CD14-positive monocyte (primary cell): ENCODE data around the gene C1QBP. TPM values are rescaled to one million over a fixed set of nuclear protein-coding genes. Genes with fewer than 3 reads are reported as not detected.
A peak's percentile ranks its signal among the peaks of the same experiment; 100 is the strongest.

Source experiments
- DNase-seq, 3 donors: peaks; one replicate each; pipeline ENCODE4 v3.0.0-alpha.2; 2011 to 2022
- H2AFZ ChIP-seq: 2 replicates; pipeline ENCODE4 v1.6.0; 2012; ENCODE audit warnings: mild to moderate bottlenecking, low read depth, low read length, inconsistent platforms; ENCODE audit not compliant: insufficient read depth, poor library complexity, severe bottlenecking
- H3K27ac ChIP-seq, 2 donors: 1 replicate in 1 of 2; 2 replicates in 1 of 2; pipeline ENCODE4 v1.5.1; 2012 to 2013; ENCODE audit warnings: low read length in 2 of 2, control low read depth in 1 of 2, inconsistent platforms in 1 of 2, low read depth in 1 of 2, mild to moderate bottlenecking in 1 of 2
- H3K27me3 ChIP-seq, 2 donors: one replicate each; pipeline versions ENCODE4 v1.6.0 to v1.6.1; 2011 to 2013; ENCODE audit warnings: low read length in 2 of 2; ENCODE audit not compliant: control insufficient read depth in 2 of 2, insufficient read depth in 2 of 2
- H3K36me3 ChIP-seq, 2 donors: replicated peaks in 1 of 2; 1 replicate in 1 of 2; 2 replicates in 1 of 2; pipeline versions ENCODE4 v1.5.1 to v1.6.1; 2012 to 2013; ENCODE audit warnings: low read length in 2 of 2, control low read depth in 1 of 2, inconsistent platforms in 1 of 2, mild to moderate bottlenecking in 1 of 2; ENCODE audit not compliant: insufficient read depth in 2 of 2, control insufficient read depth in 1 of 2
- H3K4me1 ChIP-seq, 2 donors: 1 replicate in 1 of 2; 2 replicates in 1 of 2; pipeline versions ENCODE4 v1.5.1 to v1.6.1; 2012 to 2013; ENCODE audit warnings: low read length in 2 of 2, control low read depth in 1 of 2, inconsistent platforms in 1 of 2, mild to moderate bottlenecking in 1 of 2, moderate library complexity in 1 of 2; ENCODE audit not compliant: insufficient read depth in 2 of 2, control insufficient read depth in 1 of 2
- H3K4me2 ChIP-seq: replicated peaks from 2 replicates; pipeline ENCODE3; 2012; ENCODE audit warnings: low read length, moderate library complexity, mild to moderate bottlenecking; ENCODE audit not compliant: poor library complexity, severe bottlenecking; ENCODE audit errors: extremely low read depth
- H3K4me3 ChIP-seq, 3 experiments: fragments of 200-600 bp in 1 of 3; sonication (generic) in 1 of 3; replicated peaks in 1 of 3; 1 replicate in 2 of 3; 2 replicates in 1 of 3; pipeline ENCODE4 v1.5.1; 2011 to 2013; ENCODE audit warnings: low read length in 3 of 3, mild to moderate bottlenecking in 3 of 3, control low read depth in 2 of 3, low read depth in 2 of 3, inconsistent platforms in 1 of 3, moderate library complexity in 1 of 3
- H3K79me2 ChIP-seq: 2 replicates; pipeline ENCODE4 v1.6.0; 2012; ENCODE audit warnings: mild to moderate bottlenecking, control low read depth, inconsistent platforms, low read length, moderate library complexity; ENCODE audit not compliant: insufficient read depth
- H3K9ac ChIP-seq: 2 replicates; pipeline ENCODE4 v1.6.0; 2017; ENCODE audit warnings: low read length, mild to moderate bottlenecking; ENCODE audit not compliant: insufficient read depth, poor library complexity, severe bottlenecking
- H3K9me3 ChIP-seq, 2 donors: replicated peaks in 1 of 2; 1 replicate in 1 of 2; 2 replicates in 1 of 2; pipeline versions ENCODE4 v1.5.1 to v1.6.1; 2012 to 2013; ENCODE audit warnings: low read length in 2 of 2, control low read depth in 1 of 2; ENCODE audit not compliant: control insufficient read depth in 1 of 2, insufficient read depth in 1 of 2
- H4K20me1 ChIP-seq: 2 replicates; pipeline ENCODE4 v1.6.0; 2012; ENCODE audit warnings: mild to moderate bottlenecking, low read length, control low read depth, moderate library complexity; ENCODE audit not compliant: insufficient read depth
- H3K27ac Mint-ChIP-seq, 7 donors: one replicate each; pipeline ENCODE4 v1.8.0; 2020; ENCODE audit warnings: mild to moderate bottlenecking in 7 of 7, mixed read lengths in 7 of 7, moderate library complexity in 6 of 7, inconsistent platforms in 2 of 7
- H3K27me3 Mint-ChIP-seq, 3 donors: one replicate each; pipeline ENCODE4 v1.8.0; 2021 to 2022; ENCODE audit warnings: low read depth in 3 of 3, mild to moderate bottlenecking in 3 of 3, mixed read lengths in 3 of 3, moderate library complexity in 3 of 3, inconsistent platforms in 1 of 3
- H3K36me3 Mint-ChIP-seq, 2 donors: one replicate each; pipeline ENCODE4 v1.8.0; 2020; ENCODE audit warnings: mixed read lengths in 2 of 2, inconsistent platforms in 1 of 2, mild to moderate bottlenecking in 1 of 2
- H3K4me1 Mint-ChIP-seq: one replicate; pipeline ENCODE4 v1.8.0; 2020; ENCODE audit warnings: mild to moderate bottlenecking, mixed read lengths
- H3K4me3 Mint-ChIP-seq, 2 donors: one replicate each; pipeline ENCODE4 v1.8.0; 2020; ENCODE audit warnings: mild to moderate bottlenecking in 2 of 2, mixed read lengths in 2 of 2, moderate library complexity in 1 of 2
- H3K9me3 Mint-ChIP-seq, 7 donors: one replicate each; pipeline ENCODE4 v1.8.0; 2020 to 2022; ENCODE audit warnings: mixed read lengths in 7 of 7, mild to moderate bottlenecking in 6 of 7, moderate library complexity in 6 of 7, inconsistent platforms in 2 of 7
- CTCF ChIP-seq: fragments of 200-600 bp; IDR thresholded peaks from one replicate; pipeline ENCODE4 v1.8.0; 2022; ENCODE audit warnings: antibody characterized with exemption, mild to moderate bottlenecking
- WGBS: methylation state at CpG from one replicate; pipeline ENCODE4 v1.1.5; 2013; ENCODE audit warnings: missing lambda C conversion rate; ENCODE audit not compliant: insufficient coverage; 5-methylcytosine and 5-hydroxymethylcytosine counted together
- intact Hi-C, 2 donors: fragments of 100-400 bp; cut with micrococcal nuclease; formaldehyde crosslinking; loops; one replicate each; pipeline versions ENCODE4 v1.15.0 to v1.15.1; 2023
- polyA plus RNA-seq, 3 donors: library from polyadenylated mRNA; depleted of rRNA in 1 of 3; unstranded in 2 of 3; stranded (reverse) in 1 of 3; fragments of 300-500 nt in 2 of 3; fragments of >200 nt in 1 of 3; fragmentation: Illumina TruSeq in 2 of 3; gene quantifications; 1 replicate in 2 of 3; 2 replicates in 1 of 3; pipeline ENCODE4 v1.2.3, GENCODE V29; 2012 to 2021

The C1QBP gene
- polyA plus RNA-seq, 3 donors = 32.7 to 169 (median 122) TPM

DNA sequence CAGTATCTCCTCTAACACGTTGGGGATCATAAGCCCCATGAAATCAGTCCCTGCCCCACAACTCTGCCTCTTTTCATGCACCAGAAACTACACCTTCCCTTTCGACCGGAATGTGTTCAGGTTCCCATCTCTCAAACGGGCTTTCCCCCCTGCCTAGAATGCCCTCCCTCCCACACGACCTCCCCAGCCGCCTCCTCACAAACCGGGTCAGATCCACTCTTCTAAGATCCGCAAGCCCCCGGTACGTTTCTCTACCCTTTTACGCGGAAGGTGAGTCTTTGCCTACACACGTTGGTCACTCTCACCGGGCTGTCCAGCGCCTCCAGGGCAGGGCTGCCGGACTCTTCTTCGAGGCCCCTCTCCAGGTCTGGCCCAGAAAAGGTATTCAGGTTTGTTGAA lies 29.1 kb upstream of the C1QBP start:
- Histone ChIP-seq H3K4me1 (peaks cover 27 to 30% of the 10 kb centered on the region in 2 donors), H3K4me2 (peak overlapping the region; percentile 95), H2AFZ (peak overlapping the region; percentile 91), H3K36me3 (peaks cover 8 to 18% of the 10 kb centered on the region in 2 donors), H3K4me3 (peak overlapping the region; percentile 67 to 94 (median 85)), H3K9ac (peak overlapping the region; percentile 66), H3K79me2 (peaks cover 53% of the 10 kb centered on the region), H4K20me1 (peaks cover 4% of the 10 kb centered on the region), H3K27ac (peak overlapping the region in 1 of 2 donors; percentile 60), H3K27me3 (no peaks in the 10 kb centered on the region), H3K9me3 (no peaks in the 10 kb centered on the region)
- DNase-seq = no peak
- peaks cover 0 to 3% (median 0%) of the 10 kb centered on the region in 7 donors for H3K9me3 Mint-ChIP-seq
- H3K27me3 Mint-ChIP-seq = no peaks in the 10 kb centered on the region
- H3K27ac Mint-ChIP-seq = peak overlapping the region; percentile 1 to 79 (median 53)
- under 1% methylated on average over 17 of the region's 17 CpGs for WGBS
- TF ChIP-seq CTCF = no peak
- peaks cover 45% of the 10 kb centered on the region for H3K4me1 Mint-ChIP-seq
- intact Hi-C loops = no loop called here
- peaks cover 13 to 20% of the 10 kb centered on the region in 2 donors for H3K36me3 Mint-ChIP-seq
- peak overlapping the region; percentile 91 to 95 for H3K4me3 Mint-ChIP-seq

DNA sequence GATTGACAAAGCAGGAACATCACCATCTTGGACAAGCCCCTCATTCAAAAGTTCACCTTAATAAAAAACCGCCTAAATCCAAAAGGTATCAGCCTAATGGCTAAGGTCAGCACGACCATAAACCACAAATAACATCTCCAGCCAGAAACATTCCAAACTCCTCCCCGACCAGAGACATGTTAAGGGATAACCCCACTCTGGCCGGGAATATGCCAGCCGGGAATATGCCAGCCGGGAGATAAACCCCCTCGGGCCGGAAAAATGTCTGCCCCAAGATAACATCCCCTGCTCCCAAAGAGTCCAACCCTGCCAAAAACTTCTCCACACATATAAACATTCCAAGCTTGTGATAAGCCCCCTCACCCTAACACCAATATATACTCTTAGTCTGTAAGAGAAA lies 28.5 kb upstream of the C1QBP start:
- Mint-ChIP-seq H3K4me1 (peaks cover 52% of the 10 kb centered on the region), H3K4me3 (peak overlapping the region; percentile 91 to 95), H3K9me3 (peaks cover 0 to 3% (median 0%) of the 10 kb centered on the region in 7 donors), H3K27ac (peak overlapping the region in 1 of 7 donors; percentile 25), H3K27me3 (peaks cover 0 to 2% (median 0%) of the 10 kb centered on the region in 3 donors), H3K36me3 (peaks cover 11 to 20% of the 10 kb centered on the region in 2 donors)
- WGBS = 13% methylated on average over 6 of the region's 8 CpGs
- no peak for DNase-seq
- Histone ChIP-seq H3K9ac (peak overlapping the region; percentile 66), H3K27ac (no peak overlapping the region), H3K36me3 (peaks cover 5 to 11% of the 10 kb centered on the region in 2 donors), H3K4me2 (peak overlapping the region; percentile 95), H3K9me3 (no peaks in the 10 kb centered on the region), H4K20me1 (peaks cover 4% of the 10 kb centered on the region), H3K27me3 (no peaks in the 10 kb centered on the region), H3K4me1 (peaks cover 33 to 37% of the 10 kb centered on the region in 2 donors), H2AFZ (peak overlapping the region; percentile 91), H3K79me2 (peaks cover 53% of the 10 kb centered on the region), H3K4me3 (peak overlapping the region; percentile 67 to 94 (median 85))
- intact Hi-C loops = no loop called here
- no peak for TF ChIP-seq CTCF
